Lower lobe of right lung (tissue), 2 donors: ENCODE results near the gene LBP. TPM values are rescaled to one million over a fixed set of nuclear protein-coding genes. Genes with fewer than 3 reads are reported as not detected.

Experiments used
- ATAC-seq, 2 donors: fragments of 200-7000 bp; cut with Tn5 transposase; one replicate each; pipeline ENCODE4 v1.9.1; 2020 to 2022; ENCODE audit warnings: mild to moderate bottlenecking in 2 of 2, moderate library complexity in 2 of 2
- DNase-seq: peaks from one replicate; pipeline ENCODE4 v3.0.0-alpha.2; 2020
- H3K27ac ChIP-seq: fragments of 200-600 bp; one replicate; pipeline ENCODE4 v1.8.0; 2022
- H3K27me3 ChIP-seq: fragments of 200-600 bp; one replicate; pipeline ENCODE4 v1.8.0; 2022; ENCODE audit warnings: low read depth
- H3K36me3 ChIP-seq: fragments of 200-600 bp; one replicate; pipeline ENCODE4 v1.8.0; 2022; ENCODE audit warnings: mild to moderate bottlenecking
- H3K4me1 ChIP-seq: fragments of 200-600 bp; one replicate; pipeline ENCODE4 v1.8.0; 2022
- H3K4me3 ChIP-seq: fragments of 200-600 bp; one replicate; pipeline ENCODE4 v1.8.0; 2022; ENCODE audit warnings: mild to moderate bottlenecking
- H3K9me3 ChIP-seq: fragments of 200-600 bp; one replicate; pipeline ENCODE4 v1.8.0; 2022
- CTCF ChIP-seq: fragments of 200-600 bp; IDR thresholded peaks from one replicate; pipeline ENCODE4 v1.8.0; 2022; ENCODE audit warnings: antibody characterized with exemption, mild to moderate bottlenecking
- intact Hi-C: fragments of 100-400 bp; cut with DNase I; formaldehyde crosslinking; loops from one replicate; pipeline ENCODE4 v1.11.0; 2022
- total RNA-seq: library from RNA; stranded (reverse); fragmentation: NEBNext Ultra II Directional; extraction: Animal tissue kit (Norgen Biotek cat#: 25700); gene quantifications from one replicate; pipeline ENCODE4 v1.2.1, GENCODE V29; 2021
- donor health status: DM: no; HTN: yes; CAD: no; lungs with severe emphysema.

LBP gene
- total RNA-seq, 1 donor from 2014 or later, result not detected

- DNase-seq, result no peak
- TF ChIP-seq CTCF, result no peak
- no peaks in the 10 kb centered on the region for H3K36me3 ChIP-seq
- no peak for ATAC-seq
- intact Hi-C loops, result no loop called here
- no peaks in the 10 kb centered on the region for H3K27me3 ChIP-seq
- H3K4me3 ChIP-seq, result no peak overlapping the region
- no peaks in the 10 kb centered on the region for H3K9me3 ChIP-seq
- no peaks in the 10 kb centered on the region for H3K4me1 ChIP-seq
- no peak overlapping the region for H3K27ac ChIP-seq
These were observed 3.6 kb downstream of the LBP start for GRCh38 chr20:38349856-38350255.

- TF ChIP-seq CTCF, result no peak
- Histone ChIP-seq H3K27ac (no peak overlapping the region), H3K27me3 (no peaks in the 10 kb centered on the region), H3K9me3 (no peaks in the 10 kb centered on the region), H3K4me1 (no peaks in the 10 kb centered on the region), H3K36me3 (no peaks in the 10 kb centered on the region), H3K4me3 (no peak overlapping the region)
- peak in 1 of 2 donors; percentile 18 for ATAC-seq
- DNase-seq, result no peak
- intact Hi-C loops, result no loop called here
These were observed 4.8 kb downstream of the LBP start for GRCh38 chr20:38350879-38351775.

- H3K27ac ChIP-seq, result no peak overlapping the region
- no peak for DNase-seq
- intact Hi-C loops, result no loop called here
- TF ChIP-seq CTCF, result no peak
- no peak overlapping the region for H3K4me3 ChIP-seq
- H3K27me3 ChIP-seq, result no peaks in the 10 kb centered on the region
- H3K9me3 ChIP-seq, result no peaks in the 10 kb centered on the region
- no peak for ATAC-seq
- H3K36me3 ChIP-seq, result no peaks in the 10 kb centered on the region
- no peaks in the 10 kb centered on the region for H3K4me1 ChIP-seq
These were observed 7.0 kb downstream of the LBP start for GRCh38 chr20:38353316-38353715.

- ATAC-seq, result no peak
- Histone ChIP-seq H3K4me3 (no peak overlapping the region), H3K9me3 (no peaks in the 10 kb centered on the region), H3K27ac (no peak overlapping the region), H3K36me3 (no peaks in the 10 kb centered on the region), H3K27me3 (no peaks in the 10 kb centered on the region), H3K4me1 (no peaks in the 10 kb centered on the region)
- no peak for TF ChIP-seq CTCF
- no peak for DNase-seq
- intact Hi-C loops, result no loop called here
These were observed 7.9 kb downstream of the LBP start for GRCh38 chr20:38354227-38354626.

GRCh38 chr20:38355161-38356012 lies 9.1 kb downstream of the LBP start:
- DNase-seq (no peak), ATAC-seq (no peak)
- intact Hi-C loops, result no loop called here
- TF ChIP-seq CTCF, result no peak
- Histone ChIP-seq H3K36me3 (no peaks in the 10 kb centered on the region), H3K27me3 (no peaks in the 10 kb centered on the region), H3K4me3 (no peak overlapping the region), H3K4me1 (no peaks in the 10 kb centered on the region), H3K9me3 (no peaks in the 10 kb centered on the region), H3K27ac (no peak overlapping the region)
